GM19025 (cell line): Measurements from ENCODE around the gene DSCAML1.

Experiments
- ATAC-seq: cut with Tn5 transposase; IDR thresholded peaks from one replicate; pipeline ENCODE4 v1.9.1; 2021; ENCODE audit warnings: mild to moderate bottlenecking, low read depth, moderate library complexity; ENCODE audit not compliant: unreplicated experiment

DSCAML1 gene

GRCh38 chr11:117483372-117483771 is 313.6 kb downstream of the DSCAML1 start:
- no peak for ATAC-seq

DNA sequence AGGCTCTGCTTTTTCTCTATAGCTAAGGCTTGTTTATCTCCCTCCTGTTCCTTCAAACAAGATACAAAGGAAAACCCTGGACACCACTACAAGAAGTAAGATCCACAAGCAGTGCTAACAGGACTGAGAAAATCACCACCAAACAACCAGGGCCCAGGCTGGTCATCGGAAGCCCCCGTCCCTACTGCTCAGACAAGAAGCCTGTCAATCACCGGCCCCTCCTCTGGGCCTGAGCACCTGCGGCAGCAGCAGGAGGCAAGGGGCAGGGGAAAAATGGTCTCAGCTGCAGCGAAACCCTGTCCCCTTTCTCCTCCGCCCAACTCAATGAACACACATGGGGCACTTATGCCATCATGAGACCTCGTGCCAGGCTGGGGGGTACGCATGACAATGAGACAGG is 314.1 kb downstream of the DSCAML1 start:
- ATAC-seq: no peak

DNA sequence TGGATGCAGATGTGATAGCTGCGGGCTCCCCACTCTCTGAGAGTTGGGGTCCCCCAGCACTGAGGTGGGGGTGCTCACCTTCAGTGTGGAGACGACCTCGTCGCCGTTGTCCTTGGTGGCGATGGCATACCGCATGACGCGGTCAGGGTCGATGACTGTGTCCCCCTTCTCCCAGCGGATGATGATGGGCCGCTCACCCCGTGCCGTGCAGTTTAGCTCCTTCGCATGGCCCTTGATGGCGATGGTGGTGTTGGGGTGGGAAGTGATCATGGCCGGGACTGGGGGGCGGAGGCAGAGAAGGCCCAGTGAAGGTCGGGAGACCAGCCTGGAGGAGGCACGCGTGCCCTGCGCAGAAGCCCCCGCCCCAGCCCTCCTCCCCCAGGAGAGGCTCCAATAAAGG is 315.1 kb downstream of the DSCAML1 start:
- no peak for ATAC-seq

DNA sequence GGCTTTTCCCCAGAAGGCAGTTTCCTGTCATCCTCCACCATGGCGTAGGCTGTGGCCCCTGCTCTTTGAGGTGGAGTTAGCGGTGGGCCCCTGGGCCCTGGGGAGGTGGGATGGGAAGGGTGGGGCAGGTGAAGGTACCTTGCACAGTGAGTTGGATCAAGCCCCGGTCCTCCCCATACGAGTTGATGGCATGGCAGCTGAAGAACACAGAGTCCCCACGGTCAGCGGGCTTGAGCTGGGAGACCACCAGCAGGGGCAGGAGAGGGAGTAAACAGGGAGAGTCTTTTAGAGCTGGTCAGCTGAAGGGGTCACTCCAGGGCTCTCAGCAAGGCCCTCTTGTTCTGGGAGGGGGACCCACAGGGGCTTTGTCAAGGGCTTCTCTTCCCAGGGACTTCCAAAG is 316.0 kb downstream of the DSCAML1 start:
- no peak for ATAC-seq

GRCh38 chr11:117480221-117480620 is 316.8 kb downstream of the DSCAML1 start:
- ATAC-seq: no peak

GRCh38 chr11:117479372-117479771 is 317.6 kb downstream of the DSCAML1 start:
- ATAC-seq: no peak

GRCh38 chr11:117478926-117479325 is 318.1 kb downstream of the DSCAML1 start:
- no peak for ATAC-seq

GRCh38 chr11:117478126-117478860 is 318.7 kb downstream of the DSCAML1 start:
- no peak for ATAC-seq

DNA sequence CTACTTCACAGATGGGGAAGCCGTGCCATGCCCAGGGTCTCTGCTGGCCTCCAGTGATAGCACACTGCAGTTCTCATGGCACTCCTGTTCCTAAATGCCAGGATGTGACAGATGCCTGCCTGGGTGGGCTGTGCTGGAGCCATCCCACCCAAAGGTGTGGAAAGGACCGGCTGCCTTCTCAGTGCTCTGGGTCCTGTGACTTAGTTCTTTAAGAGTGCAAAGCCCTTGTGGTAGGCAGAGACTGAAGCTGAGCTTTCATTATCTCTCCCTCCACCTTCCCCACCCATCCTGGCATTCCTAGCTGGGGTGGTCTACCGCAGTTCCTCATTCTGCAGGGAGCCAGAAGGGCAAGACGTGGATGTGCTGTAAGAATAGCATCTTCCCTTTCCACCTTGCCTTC is 319.3 kb downstream of the DSCAML1 start:
- ATAC-seq: no peak

DNA sequence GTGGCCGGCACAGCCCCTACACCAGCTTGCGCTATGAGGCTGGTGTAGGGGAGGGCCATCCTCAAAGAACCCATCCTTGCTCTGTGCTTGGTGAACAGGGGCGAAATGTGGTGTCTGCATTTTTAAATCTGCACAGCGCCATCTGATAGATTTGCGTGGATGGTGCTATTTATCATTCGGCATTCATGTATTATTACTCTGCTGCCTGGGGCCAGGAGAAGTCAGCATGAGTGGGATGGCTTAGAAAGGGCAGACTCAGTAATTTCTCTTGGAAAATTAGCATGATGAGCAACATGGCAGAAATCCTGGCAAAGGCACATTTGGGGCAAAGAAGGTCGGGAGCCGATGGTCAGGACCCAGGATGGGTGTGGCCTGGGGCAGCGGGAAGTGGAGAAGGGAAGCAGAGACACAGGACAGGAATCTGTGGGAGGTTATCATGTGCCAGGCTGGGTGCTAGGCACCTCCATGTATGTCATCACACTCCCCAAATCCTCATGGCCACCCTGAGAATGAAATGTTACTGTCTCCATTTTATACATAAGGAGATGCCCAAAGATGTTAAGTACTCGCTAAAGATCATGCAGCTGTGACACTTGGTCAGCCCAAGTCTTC is 320.4 kb downstream of the DSCAML1 start:
- ATAC-seq: no peak

DNA sequence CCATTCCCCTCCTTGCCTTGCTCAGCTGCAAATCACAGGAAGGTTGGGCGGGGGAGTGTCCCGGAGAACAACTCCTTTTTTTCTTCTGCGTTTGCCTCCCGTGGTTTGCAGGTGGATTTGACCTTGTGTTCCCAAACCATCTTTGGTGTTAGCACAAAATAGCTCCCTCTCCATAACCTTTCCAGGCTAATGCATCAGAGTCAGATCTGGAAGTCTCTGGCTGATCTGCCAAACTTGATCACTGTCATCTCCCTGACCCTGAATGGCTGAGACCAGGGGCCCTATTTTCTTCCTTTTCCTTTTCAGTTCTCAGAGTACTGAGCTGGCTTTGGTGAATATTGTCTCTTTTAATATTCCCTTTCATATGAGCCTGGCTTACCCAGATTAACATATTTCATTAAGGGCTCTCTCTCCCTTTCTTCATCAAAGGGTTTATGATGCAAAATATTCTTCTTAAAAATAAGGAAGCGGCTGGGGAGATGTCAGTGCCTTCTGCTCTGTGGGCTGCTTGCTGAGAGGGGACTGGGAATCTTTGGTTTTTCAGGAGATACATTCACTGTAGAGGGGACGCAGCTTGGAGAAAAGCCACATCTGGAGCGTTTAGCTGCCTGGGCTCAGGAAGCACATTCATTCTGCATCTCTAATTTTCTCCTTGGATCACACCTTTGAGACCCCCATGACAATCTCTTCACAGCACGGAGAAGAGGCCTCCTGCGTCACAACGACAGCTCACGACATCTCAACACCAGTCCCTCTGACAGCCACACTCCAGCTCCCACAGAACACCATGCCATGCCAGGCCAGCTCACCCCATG is 321.1 kb downstream of the DSCAML1 start:
- ATAC-seq: no peak

DNA sequence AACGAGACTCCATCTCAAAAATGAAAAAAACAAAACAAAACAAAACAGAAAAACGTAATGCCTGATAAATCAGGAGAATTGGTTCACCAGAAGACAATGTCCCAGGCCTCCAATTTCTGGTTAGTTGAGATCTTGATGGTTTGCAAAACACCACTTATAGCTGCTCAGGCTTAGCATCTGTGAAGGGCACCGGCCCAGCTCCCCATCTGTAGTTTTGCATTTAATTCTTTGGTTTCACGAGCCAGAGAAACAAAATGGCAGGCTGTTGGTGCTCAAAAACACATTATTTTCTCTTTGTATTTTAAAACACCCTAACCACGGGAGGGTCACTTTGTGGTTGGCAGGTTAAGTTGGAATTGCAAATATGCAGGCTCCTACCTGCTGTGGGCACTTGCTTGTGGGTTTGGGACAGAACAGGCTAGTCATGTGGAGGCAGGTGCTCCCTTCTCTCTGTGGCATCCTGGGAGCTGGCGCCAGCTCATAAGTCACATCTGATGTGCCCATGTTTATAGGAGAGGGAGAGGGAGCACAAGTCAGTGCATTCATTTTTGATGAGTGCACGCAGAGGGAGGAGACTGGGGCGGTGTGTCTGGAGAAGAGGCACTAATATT is 323.4 kb downstream of the DSCAML1 start:
- no peak for ATAC-seq

DNA sequence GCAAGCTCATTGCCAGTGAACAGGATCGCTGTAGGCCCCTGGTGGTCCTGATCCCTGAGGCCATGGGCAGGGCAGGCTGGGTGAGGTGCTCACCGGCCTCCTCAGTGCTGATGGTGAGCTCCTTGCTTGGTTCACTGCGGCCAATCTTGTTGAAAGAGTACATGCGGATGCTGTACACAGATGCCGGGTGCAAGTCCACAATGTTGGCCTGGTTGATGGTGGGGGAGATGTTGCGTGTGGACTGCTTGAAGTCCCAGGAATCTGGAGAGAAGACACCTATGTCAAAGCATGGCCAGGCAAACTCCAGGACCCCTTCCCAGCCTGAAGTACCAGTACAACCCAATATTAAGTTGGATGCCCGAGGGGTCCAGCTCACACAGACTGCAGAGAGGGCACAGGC is 325.2 kb downstream of the DSCAML1 start:
- no peak for ATAC-seq

GRCh38 chr11:117470576-117470975 is 326.4 kb downstream of the DSCAML1 start:
- no peak for ATAC-seq

DNA sequence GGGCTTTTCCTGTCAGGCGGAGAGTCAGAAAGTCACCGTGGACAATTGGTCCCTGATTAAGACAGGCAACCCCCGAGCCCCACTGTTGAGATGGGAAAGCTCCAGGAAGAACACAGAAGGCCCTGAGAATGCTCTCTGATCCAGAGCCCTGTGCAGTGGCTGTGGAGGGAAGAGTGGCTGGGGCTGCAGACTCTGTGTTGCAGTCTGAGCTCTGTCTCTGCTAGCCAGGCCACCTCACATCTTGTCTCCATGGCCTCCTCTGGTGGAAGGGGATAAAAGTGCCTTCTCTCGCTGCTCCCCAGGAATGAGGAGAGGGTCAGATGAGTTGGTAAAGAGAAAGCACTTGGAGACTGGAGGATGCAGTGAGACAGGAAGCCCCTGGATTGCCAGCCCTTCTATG is 328.1 kb downstream of the DSCAML1 start:
- no peak for ATAC-seq

- no peak for ATAC-seq
These were observed 329.2 kb downstream of the DSCAML1 start for GRCh38 chr11:117467770-117468169.

DNA sequence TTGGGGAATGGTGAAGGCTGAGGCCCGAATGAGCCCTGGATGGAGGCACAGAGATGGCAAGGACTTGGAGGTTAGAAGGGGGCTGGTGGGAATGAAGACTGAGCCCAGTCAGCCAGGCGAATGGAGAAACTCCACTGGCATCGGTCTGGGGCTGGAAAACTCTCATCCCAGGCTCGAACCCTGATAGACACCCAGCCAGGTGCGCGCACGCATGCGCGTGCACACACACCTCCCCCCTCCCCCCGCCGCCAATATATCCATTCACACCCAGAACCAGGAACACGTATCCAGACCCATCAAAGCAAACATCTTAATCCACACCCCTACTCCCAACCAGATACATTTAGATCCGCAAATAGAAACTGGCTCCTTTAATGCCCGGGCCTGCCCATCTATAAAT is 330.1 kb downstream of the DSCAML1 start:
- no peak for ATAC-seq

- no peak for ATAC-seq
These were observed 331.6 kb downstream of the DSCAML1 start for GRCh38 chr11:117465236-117465997.

GRCh38 chr11:117464778-117465177 is 332.2 kb downstream of the DSCAML1 start:
- ATAC-seq: no peak

GRCh38 chr11:117462864-117463247 is 334.2 kb downstream of the DSCAML1 start:
- ATAC-seq: no peak
